ENCODE data around the gene CTIF.

DNA sequence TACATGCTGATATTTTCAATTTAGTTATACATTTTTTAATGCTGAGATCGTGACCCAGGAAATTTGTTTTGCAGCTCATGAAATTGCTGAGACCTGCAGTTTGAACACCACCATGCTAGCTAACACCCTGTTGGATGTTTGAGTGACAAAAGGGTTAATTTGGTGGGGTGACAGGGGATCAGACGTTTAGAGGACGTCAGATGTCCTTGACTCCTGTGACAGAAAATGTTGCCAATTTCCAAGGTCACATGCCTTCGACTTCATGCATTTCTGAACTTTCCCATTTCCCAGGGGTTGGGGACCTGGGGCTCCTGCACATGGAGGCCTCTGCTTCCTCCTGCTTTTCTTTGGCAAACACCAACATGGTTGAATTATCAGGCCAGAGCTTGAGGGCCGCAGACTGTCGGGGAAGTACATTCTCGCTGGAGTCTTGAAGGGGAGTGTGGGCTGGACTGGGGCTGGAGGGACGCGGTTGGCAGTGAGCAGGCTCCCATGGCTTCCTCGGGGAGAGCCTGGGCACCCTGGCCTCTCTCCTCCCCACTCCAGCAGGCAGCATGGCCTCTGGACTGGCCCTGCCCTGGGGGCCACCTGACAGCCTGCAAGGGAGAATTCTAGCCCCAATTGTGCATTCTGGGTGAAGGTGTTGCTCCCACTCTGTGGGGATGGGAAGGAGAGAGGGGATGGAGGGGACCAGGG is 73.1 kb downstream of the CTIF start:
- TF ChIP-seq EZH2 (IDR thresholded peaks at IDR 0.05) (no peak), POLR2AphosphoS5 (IDR thresholded peaks at IDR 0.05; ENCODE audit: borderline replicate concordance, low read depth, low read length) (no peak), FOXP2 (optimal IDR thresholded peaks at IDR 0.05; ENCODE audit: control extremely low read depth, extremely low read length, insufficient read depth) (no peak)
